KOPT-K1 (cell line): ENCODE data around the gene ABHD16B.

ENCODE experiments used
- H3K27ac ChIP-seq: fragments of 200-600 bp; sonication (generic); 2 replicates; pipeline ENCODE4 v1.5.1; 2016; ENCODE audit warnings: antibody characterized with exemption, mild to moderate bottlenecking, low read depth, low read length; ENCODE audit not compliant: poor library complexity, severe bottlenecking
- H3K36me3 ChIP-seq: fragments of 200-600 bp; sonication (generic); 2 replicates; pipeline ENCODE4 v1.5.1; 2017; ENCODE audit warnings: antibody characterized with exemption, mild to moderate bottlenecking, low read length, moderate library complexity; ENCODE audit not compliant: insufficient read depth
- H3K9me3 ChIP-seq: fragments of 200-600 bp; sonication (generic); 2 replicates; pipeline ENCODE4 v1.5.1; 2017; ENCODE audit warnings: antibody characterized with exemption, low read length, mild to moderate bottlenecking; ENCODE audit not compliant: insufficient read depth, poor library complexity, severe bottlenecking

The ABHD16B gene

GRCh38 chr20:63889241-63890200, 28.2 kb downstream of the ABHD16B start:
- Histone ChIP-seq H3K36me3 (peaks cover 49% of the 10 kb centered on the region), H3K27ac (no peak overlapping the region), H3K9me3 (no peaks in the 10 kb centered on the region)

- H3K36me3 ChIP-seq: peaks cover 48% of the 10 kb centered on the region
- no peak overlapping the region for H3K27ac ChIP-seq
- H3K9me3 ChIP-seq: no peaks in the 10 kb centered on the region
Measured at GRCh38 chr20:63890201-63890576, 28.9 kb downstream of the ABHD16B start.

- Histone ChIP-seq H3K9me3 (no peaks in the 10 kb centered on the region), H3K36me3 (peaks cover 44% of the 10 kb centered on the region), H3K27ac (no peak overlapping the region)
Measured at GRCh38 chr20:63890616-63891015, 29.3 kb downstream of the ABHD16B start.

- Histone ChIP-seq H3K27ac (no peak overlapping the region), H3K36me3 (peaks cover 39% of the 10 kb centered on the region), H3K9me3 (no peaks in the 10 kb centered on the region)
Measured at GRCh38 chr20:63891061-63892002, 30.0 kb downstream of the ABHD16B start.

GRCh38 chr20:63892402-63892801, 31.1 kb downstream of the ABHD16B start:
- Histone ChIP-seq H3K27ac (no peak overlapping the region), H3K36me3 (peaks cover 35% of the 10 kb centered on the region), H3K9me3 (no peaks in the 10 kb centered on the region)

- Histone ChIP-seq H3K27ac (no peak overlapping the region), H3K9me3 (no peaks in the 10 kb centered on the region), H3K36me3 (peaks cover 34% of the 10 kb centered on the region)
Measured at GRCh38 chr20:63893999-63894357, 32.7 kb downstream of the ABHD16B start.

- Histone ChIP-seq H3K36me3 (peaks cover 28% of the 10 kb centered on the region), H3K27ac (peak within 1 kb of the TSS; percentile 45)
Measured at GRCh38 chr20:63894358-63895201, 33.3 kb downstream of the ABHD16B start, which contains the start of gene DNAJC5. TSS of gene DNAJC5 (plus strand) at chr20:63895126. CDS start at chr20:63928346, 33,220 bp downstream.

GRCh38 chr20:63895202-63895951, 34.1 kb downstream of the ABHD16B start:
- Histone ChIP-seq H3K36me3 (peaks cover 20% of the 10 kb centered on the region), H3K27ac (peak overlapping the region; percentile 45), H3K9me3 (no peaks in the 10 kb centered on the region)

More at GRCh38 chr20:63894358-63895201, 33.3 kb downstream of the ABHD16B start, which contains the start of gene DNAJC5:
- no peaks in the 10 kb centered on the region for H3K9me3 ChIP-seq

- Histone ChIP-seq H3K36me3 (peaks cover 16% of the 10 kb centered on the region), H3K27ac (peak overlapping the region; percentile 45), H3K9me3 (no peaks in the 10 kb centered on the region)
Measured at GRCh38 chr20:63895952-63896263, 34.6 kb downstream of the ABHD16B start.

- Histone ChIP-seq H3K27ac (peak overlapping the region; percentile 45), H3K36me3 (peaks cover 17% of the 10 kb centered on the region), H3K9me3 (no peaks in the 10 kb centered on the region)
Measured at GRCh38 chr20:63896264-63897105, 35.2 kb downstream of the ABHD16B start.

GRCh38 chr20:63897978-63898561, 36.8 kb downstream of the ABHD16B start:
- H3K36me3 ChIP-seq: peaks cover 18% of the 10 kb centered on the region
- no peaks in the 10 kb centered on the region for H3K9me3 ChIP-seq
- no peak overlapping the region for H3K27ac ChIP-seq

GRCh38 chr20:63898882-63899558, 37.7 kb downstream of the ABHD16B start:
- peaks cover 18% of the 10 kb centered on the region for H3K36me3 ChIP-seq
- no peaks in the 10 kb centered on the region for H3K9me3 ChIP-seq
- H3K27ac ChIP-seq: no peak overlapping the region
